Right atrium auricular region (tissue), 2 donors: ENCODE data around the gene SURF1. TPM values are rescaled to one million over a fixed set of nuclear protein-coding genes. Genes with fewer than 3 reads are reported as not detected.
"Not testable (repeated sequence)": the region's sequence is repeated elsewhere in the genome, so short reads cannot be mapped to it uniquely, and the experiment has no call there.

Experiments
- DNase-seq: peaks from one replicate; pipeline ENCODE4 v3.0.0-alpha.2; 2019; ENCODE audit warnings: low spot score
- H3K27ac ChIP-seq, 2 donors: fragments of 200-600 bp; sonication (generic); 1 replicate in 1 of 2; 2 replicates in 1 of 2; pipeline ENCODE4 v1.5.1; 2016 to 2019
- H3K27me3 ChIP-seq, 2 donors: fragments of 200-600 bp; sonication (generic); one replicate each; pipeline versions ENCODE4 v1.5.1 to v1.6.0; 2017 to 2019
- H3K36me3 ChIP-seq: fragments of 200-600 bp; sonication (generic); one replicate; pipeline ENCODE4 v1.5.1; 2016
- H3K4me1 ChIP-seq, 2 donors: fragments of 200-600 bp; sonication (generic); one replicate each; pipeline versions ENCODE4 v1.5.1 to v1.6.0; 2017 to 2019
- H3K4me3 ChIP-seq, 2 donors: fragments of 200-600 bp; sonication (generic); 1 replicate in 1 of 2; 2 replicates in 1 of 2; pipeline ENCODE4 v1.5.1; 2017 to 2019; ENCODE audit warnings: mild to moderate bottlenecking in 1 of 2, moderate library complexity in 1 of 2
- H3K9me3 ChIP-seq, 2 donors: fragments of 200-600 bp; sonication (generic); one replicate each; pipeline ENCODE4 v1.5.1; 2019
- total RNA-seq, 2 donors: library from RNA; depleted of rRNA; stranded (reverse); fragments of >200 nt; gene quantifications; one replicate each; pipeline ENCODE4 v1.1.0, GENCODE V29; 2016
- TF ChIP-seq, protein P1 (sequence below), 2 donors: fragments of 200-600 bp; sonication (generic); IDR thresholded peaks; one replicate each; pipeline ENCODE4 v1.5.1; 2019; ENCODE audit warnings: antibody characterized with exemption in 2 of 2

SURF1 gene
- total RNA-seq, 2 donors from 2014 or later: 41.5 to 58.6 TPM

DNA sequence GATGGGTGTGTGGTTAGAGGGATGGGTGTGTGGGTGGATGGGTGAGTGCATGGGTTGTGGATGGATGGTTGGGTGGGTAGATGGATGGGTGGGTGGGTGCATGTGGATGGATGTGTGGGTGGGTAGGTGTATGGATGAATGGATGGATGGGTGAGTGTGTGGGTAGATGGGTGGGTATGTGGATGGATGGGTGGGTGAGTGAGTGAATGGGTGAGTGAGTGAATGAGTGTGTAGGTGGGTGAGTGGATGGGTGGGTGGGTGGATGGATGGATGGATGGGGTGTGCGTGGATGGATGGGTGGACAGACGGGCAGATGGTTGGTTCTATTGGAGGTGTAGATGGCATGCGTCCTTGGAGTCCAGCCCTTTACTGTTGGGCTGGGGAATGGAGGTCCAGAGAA lies 37.1 kb upstream of the SURF1 start:
- no peak overlapping the region for H3K4me3 ChIP-seq
- no peaks in the 10 kb centered on the region for H3K27me3 ChIP-seq
- no peaks in the 10 kb centered on the region for H3K36me3 ChIP-seq
- H3K27ac ChIP-seq: no peak overlapping the region
- H3K4me1 ChIP-seq: no peaks in the 10 kb centered on the region
- DNase-seq: no peak
- TF ChIP-seq, protein P1, sequence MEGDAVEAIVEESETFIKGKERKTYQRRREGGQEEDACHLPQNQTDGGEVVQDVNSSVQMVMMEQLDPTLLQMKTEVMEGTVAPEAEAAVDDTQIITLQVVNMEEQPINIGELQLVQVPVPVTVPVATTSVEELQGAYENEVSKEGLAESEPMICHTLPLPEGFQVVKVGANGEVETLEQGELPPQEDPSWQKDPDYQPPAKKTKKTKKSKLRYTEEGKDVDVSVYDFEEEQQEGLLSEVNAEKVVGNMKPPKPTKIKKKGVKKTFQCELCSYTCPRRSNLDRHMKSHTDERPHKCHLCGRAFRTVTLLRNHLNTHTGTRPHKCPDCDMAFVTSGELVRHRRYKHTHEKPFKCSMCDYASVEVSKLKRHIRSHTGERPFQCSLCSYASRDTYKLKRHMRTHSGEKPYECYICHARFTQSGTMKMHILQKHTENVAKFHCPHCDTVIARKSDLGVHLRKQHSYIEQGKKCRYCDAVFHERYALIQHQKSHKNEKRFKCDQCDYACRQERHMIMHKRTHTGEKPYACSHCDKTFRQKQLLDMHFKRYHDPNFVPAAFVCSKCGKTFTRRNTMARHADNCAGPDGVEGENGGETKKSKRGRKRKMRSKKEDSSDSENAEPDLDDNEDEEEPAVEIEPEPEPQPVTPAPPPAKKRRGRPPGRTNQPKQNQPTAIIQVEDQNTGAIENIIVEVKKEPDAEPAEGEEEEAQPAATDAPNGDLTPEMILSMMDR (IDR thresholded peaks at IDR 0.05): no peak
- no peaks in the 10 kb centered on the region for H3K9me3 ChIP-seq

DNA sequence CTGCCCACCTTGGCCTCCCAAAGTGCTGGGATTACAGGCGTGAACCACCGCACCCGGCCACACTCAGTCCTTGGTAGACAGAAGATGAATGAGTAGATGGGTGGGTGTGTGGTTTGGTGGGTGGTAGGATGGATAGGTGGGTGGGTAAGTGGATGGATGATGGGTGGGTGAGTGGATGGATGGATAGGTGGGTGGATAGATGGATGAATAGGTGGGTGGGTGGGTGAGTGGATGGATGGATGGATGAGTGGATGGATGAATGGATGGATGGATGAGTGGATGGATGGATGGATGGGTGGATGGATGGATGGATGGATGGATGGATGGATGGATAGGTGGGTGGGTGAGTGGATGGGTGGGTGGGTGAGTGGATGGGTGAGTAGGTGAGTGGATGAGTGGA lies 36.0 kb upstream of the SURF1 start:
- H3K27ac ChIP-seq, H3K4me1 ChIP-seq, DNase-seq, H3K4me3 ChIP-seq, H3K9me3 ChIP-seq, H3K36me3 ChIP-seq, H3K27me3 ChIP-seq: not testable (repeated sequence)

DNA sequence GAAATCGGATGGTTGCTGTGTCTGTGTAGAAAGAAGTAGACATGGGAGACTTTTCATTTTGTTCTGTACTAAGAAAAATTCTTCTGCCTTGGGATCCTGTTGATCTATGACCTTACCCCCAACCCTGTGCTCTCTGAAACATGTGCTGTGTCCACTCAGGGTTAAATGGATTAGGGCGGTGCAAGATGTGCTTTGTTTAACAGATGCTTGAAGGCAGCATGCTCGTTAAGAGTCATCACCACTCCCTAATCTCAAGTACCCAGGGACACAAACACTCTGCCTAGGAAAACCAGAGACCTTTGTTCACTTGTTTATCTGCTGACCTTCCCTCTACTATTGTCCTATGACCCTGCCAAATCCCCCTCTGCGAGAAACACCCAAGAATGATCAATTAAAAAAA lies 35.2 kb upstream of the SURF1 start:
- DNase-seq, H3K4me3 ChIP-seq, H3K36me3 ChIP-seq, H3K27me3 ChIP-seq, H3K9me3 ChIP-seq, H3K4me1 ChIP-seq, H3K27ac ChIP-seq: not testable (repeated sequence)

DNA sequence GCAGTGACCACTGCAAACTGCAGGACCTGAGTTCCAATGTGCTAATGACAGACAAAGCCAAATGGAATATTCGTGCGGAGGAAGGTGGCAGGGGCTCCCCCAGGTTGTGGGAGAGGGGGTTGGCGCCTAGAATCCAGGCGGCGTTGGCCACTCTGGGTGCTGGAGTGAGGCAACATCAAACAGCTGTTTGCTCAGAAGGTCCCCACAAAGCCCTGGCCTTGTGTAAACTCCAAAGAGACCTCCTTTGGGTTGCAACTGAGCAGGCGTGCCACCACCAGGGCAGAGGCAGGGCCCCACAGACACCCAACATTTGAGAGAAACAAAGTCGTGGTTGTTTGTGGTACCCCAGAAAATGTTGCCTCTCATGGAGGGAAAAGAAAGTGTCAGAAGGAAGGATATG lies 34.4 kb upstream of the SURF1 start:
- H3K9me3 ChIP-seq: no peaks in the 10 kb centered on the region

DNA sequence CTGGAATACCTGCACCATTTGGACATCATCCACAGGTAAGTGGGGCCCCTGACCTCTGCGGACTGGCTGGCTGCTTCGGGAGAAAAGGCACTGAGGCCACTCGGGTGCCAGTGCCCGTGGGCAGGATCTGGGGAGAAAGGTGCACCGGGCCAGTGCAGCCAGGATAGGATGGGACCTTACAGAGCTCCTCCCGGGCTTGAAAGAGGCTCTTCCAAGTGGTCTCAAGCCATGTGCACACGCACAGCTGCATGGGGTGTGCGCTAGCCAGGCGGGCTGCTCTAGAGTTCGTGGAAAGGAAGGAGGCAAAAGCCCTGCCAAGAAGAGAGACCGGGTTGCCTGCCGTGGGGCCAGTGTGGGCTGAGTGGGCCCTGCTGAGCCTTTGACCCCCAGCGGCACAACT lies 33.3 kb upstream of the SURF1 start:
- Histone ChIP-seq H3K4me3 (no peak overlapping the region), H3K36me3 (no peaks in the 10 kb centered on the region), H3K27me3 (no peaks in the 10 kb centered on the region), H3K4me1 (no peaks in the 10 kb centered on the region), H3K9me3 (no peaks in the 10 kb centered on the region), H3K27ac (no peak overlapping the region)
- TF ChIP-seq, protein P1 (IDR thresholded peaks at IDR 0.05): no peak
- no peak for DNase-seq

More for the DNA sequence above, 34.4 kb upstream of the SURF1 start:
- Histone ChIP-seq H3K36me3 (no peaks in the 10 kb centered on the region), H3K27ac (no peak overlapping the region), H3K4me1 (no peaks in the 10 kb centered on the region), H3K27me3 (no peaks in the 10 kb centered on the region), H3K4me3 (no peak overlapping the region)
- DNase-seq: no peak
- TF ChIP-seq, protein P1 (IDR thresholded peaks at IDR 0.05): no peak

DNA sequence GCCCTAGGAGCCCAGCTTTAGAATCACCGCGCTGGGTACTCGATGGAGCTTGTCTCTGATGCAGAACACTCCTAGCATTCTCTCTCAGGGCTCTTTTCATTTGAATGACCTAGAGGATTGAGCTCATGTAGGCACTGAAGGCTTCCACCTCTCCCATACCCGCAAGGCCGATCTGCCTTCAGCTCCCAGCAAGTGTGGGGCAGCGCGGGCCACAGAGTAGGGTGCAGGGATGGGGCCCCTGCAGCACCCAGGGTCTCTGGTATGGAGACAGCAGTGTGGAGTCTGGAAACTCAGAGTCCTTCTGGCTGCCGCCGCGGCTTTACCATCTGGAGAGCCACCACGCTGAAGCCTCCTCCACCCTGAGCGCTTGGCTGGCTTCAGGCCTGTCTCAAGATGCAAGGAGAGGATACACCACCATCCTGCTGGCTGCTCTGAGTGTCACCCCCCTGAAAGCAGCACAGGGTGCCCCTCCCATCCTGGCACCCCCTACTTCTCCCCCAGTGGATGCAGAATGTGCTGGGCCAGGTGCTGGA lies 32.8 kb upstream of the SURF1 start:
- TF ChIP-seq, protein P1 (IDR thresholded peaks at IDR 0.05): no peak
- H3K36me3 ChIP-seq: no peaks in the 10 kb centered on the region
- no peaks in the 10 kb centered on the region for H3K9me3 ChIP-seq
- DNase-seq: no peak
- H3K4me3 ChIP-seq: no peak overlapping the region
- H3K27ac ChIP-seq: no peak overlapping the region
- no peaks in the 10 kb centered on the region for H3K4me1 ChIP-seq
- no peaks in the 10 kb centered on the region for H3K27me3 ChIP-seq

DNA sequence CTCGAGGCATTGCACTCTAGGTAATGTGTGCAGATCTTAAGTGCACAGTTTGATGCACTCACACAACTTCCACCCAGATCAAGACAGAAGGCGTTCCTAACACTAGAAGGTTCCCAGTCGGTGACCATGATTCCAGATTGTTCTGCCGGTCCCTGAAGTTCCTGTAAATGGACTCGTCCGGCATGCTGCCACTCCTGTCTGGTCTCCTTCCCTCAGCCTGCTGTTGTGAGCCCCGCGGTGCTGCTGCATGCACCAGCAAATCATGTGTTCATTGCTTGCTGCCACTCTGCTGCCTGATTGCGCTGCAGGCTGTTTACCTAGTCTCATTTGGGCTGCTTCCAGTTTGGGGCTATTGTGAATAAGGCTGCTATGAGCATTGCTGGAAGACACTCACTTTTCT lies 31.4 kb upstream of the SURF1 start:
- Histone ChIP-seq H3K27ac (no peak overlapping the region), H3K4me3 (no peak overlapping the region), H3K4me1 (no peaks in the 10 kb centered on the region), H3K9me3 (no peaks in the 10 kb centered on the region), H3K27me3 (no peaks in the 10 kb centered on the region), H3K36me3 (no peaks in the 10 kb centered on the region)
- DNase-seq: no peak
- TF ChIP-seq, protein P1 (IDR thresholded peaks at IDR 0.05): no peak
